Adrenal gland (tissue), 5 donors: ENCODE measurements around the gene TRAF3IP3.

ENCODE experiments used
- CTCF ChIP-seq, 6 experiments: fragments of 450-650 bp in 4 of 6; fragments of 200-600 bp in 2 of 6; sonication (generic) in 1 of 6; IDR thresholded peaks; 1 replicate in 5 of 6; 2 replicates in 1 of 6; pipeline versions ENCODE4 v1.5.1 to v1.8.0; 2016 to 2021; ENCODE audit warnings: antibody characterized with exemption in 6 of 6, mild to moderate bottlenecking in 2 of 6, moderate library complexity in 1 of 6
- POLR2A ChIP-seq, 2 donors: fragments of 450-650 bp; IDR thresholded peaks; one replicate each; pipeline ENCODE4 v1.6.1; 2017; ENCODE audit warnings: antibody characterized with exemption in 2 of 2, mild to moderate bottlenecking in 2 of 2, moderate library complexity in 1 of 2
- donor health status: DM: no; HTN: no; CAD: no.

DNA sequence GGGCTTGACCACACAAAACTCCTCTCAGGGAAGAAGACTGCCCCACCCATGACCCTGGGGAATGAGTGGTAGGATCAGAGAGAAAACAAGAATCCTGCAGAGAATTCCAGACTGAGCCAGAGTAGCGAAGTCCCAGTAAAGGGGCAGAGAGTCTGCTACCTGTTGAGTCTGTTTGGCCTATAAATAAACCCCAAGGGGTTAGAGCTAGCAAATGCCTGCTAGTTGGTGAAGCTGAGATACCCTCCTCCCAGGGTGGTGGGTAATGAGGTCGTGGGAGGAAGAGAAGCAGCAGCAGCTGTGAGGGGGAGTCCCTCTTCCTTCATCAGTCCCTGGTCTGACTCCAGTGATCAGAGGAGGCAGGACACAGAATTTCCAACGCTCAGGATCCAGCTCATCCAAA lies 2.5 kb downstream of the TRAF3IP3 start:
- TF ChIP-seq CTCF (IDR thresholded peaks at IDR 0.05), result no peak
- no peak for TF ChIP-seq POLR2A (IDR thresholded peaks at IDR 0.05)
